ENCODE data around the gene NRCAM. TPM values are rescaled to one million over a fixed set of nuclear protein-coding genes. Genes with fewer than 3 reads are reported as not detected.

Gene NRCAM
- total RNA-seq, 5 donors from 2014 or later (not counting 1 experiment from before 2014, with no cell fraction given): 3.1 to 10.7 (median 5.0) TPM

DNA sequence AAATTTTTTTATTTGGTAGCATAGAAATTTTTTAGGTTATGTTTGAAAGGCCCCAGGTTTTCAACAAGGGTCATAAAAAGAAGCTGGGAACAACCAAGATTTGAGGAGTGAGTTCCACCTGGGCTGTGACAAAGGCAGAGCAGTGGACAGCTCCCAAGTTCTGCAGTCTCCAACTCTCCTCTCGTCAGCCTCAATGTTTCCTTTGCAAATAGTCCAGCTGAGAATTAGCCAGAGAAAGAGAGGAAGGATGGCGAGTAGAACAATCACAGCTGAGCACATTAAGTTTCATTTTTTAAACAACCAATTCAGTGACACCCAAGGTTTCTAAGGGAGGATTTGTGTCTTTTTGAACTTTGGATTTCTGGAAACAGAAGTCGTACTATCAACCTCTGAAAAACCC is 143.2 kb downstream of the NRCAM start:
- H3K36me3 Mint-ChIP-seq: no peaks in the 10 kb centered on the region
- H3K27me3 Mint-ChIP-seq: peaks cover 0 to 5% of the 10 kb centered on the region in 2 donors
- H3K27ac Mint-ChIP-seq: no peak overlapping the region

DNA sequence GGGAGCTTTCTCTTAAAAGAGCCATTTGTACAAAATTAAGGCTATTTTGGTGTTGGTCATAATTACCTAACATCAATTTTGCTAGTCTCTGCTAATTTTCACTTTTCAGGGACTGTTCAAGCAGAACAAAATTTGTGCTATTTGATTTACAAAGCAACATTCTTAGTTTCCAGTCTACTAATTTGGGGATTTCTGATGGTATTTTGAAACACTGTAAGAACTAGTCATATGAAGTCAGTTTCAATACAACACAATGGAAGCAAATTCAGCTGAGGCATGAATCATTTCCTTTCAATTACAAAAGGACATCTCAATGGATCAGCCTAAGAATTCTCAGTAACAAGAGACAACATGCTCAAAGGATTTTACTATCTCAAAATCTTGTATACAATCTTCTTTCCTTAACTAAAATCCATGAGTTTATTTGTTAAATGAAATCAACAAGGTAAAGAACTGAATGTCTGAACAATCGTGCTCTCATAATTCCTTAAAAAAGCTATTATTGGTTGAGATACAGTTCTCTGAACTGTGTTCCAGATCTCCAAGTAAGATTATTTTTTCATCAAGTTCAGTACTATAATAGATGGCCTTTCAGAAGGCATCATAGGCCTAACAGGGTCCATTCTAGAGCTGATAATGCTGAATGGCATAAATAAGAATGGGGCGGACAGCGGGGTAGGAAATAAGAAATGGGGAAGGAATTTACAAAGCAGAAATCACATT is 144.6 kb downstream of the NRCAM start:
- Histone ChIP-seq H3K27ac (ENCODE audit: low read length) (no peak overlapping the region), H3K4me3 (ENCODE audit: control insufficient read depth in 1 of 2, extremely low read depth in 1 of 2, low read length in 1 of 2) (no peak overlapping the region), H3K9me3 (no peaks in the 10 kb centered on the region), H3K4me1 (ENCODE audit: control insufficient read depth in 1 of 2, extremely low read depth in 1 of 2, insufficient read depth in 2 of 2, low read length in 2 of 2) (no peaks in the 10 kb centered on the region), H3K27me3 (replicated peaks in 1 of 2; ENCODE audit: control insufficient read depth in 2 of 2, extremely low read depth in 1 of 2, insufficient read depth in 2 of 2, low read length in 1 of 2) (no peaks in the 10 kb centered on the region), H3K36me3 (ENCODE audit: control insufficient read depth in 2 of 2, extremely low read depth in 1 of 2, insufficient read depth in 1 of 2, low read length in 1 of 2) (no peaks in the 10 kb centered on the region)
- Mint-ChIP-seq H3K4me1 (no peaks in the 10 kb centered on the region), H3K27ac (no peak overlapping the region), H3K9me3 (no peaks in the 10 kb centered on the region), H3K36me3 (no peaks in the 10 kb centered on the region), H3K4me3 (no peak overlapping the region), H3K27me3 (no peaks in the 10 kb centered on the region)
- WGBS (ENCODE audit: insufficient coverage): no CpG with 5 or more reads among the region's 3 CpGs
- ChIA-PET POLR2A (no interaction called here), CTCF (interaction anchor here in 1 of 2 donors (0.6 kb wide), 1 partner anchor 17 kb away, joined by 7 read pairs; no protein-coding TSS in a partner anchor)
- DNase-seq (no peak), ATAC-seq (replicated peaks in 1 of 4) (no peak)

More for the DNA sequence above, 143.2 kb downstream of the NRCAM start:
- H3K9me3 ChIP-seq: no peaks in the 10 kb centered on the region
- WGBS (ENCODE audit: insufficient coverage): no CpG with 5 or more reads among the region's 3 CpGs
- no peaks in the 10 kb centered on the region for H3K27me3 ChIP-seq (replicated peaks in 1 of 2; ENCODE audit: control insufficient read depth in 2 of 2, extremely low read depth in 1 of 2, insufficient read depth in 2 of 2, low read length in 1 of 2)
- Mint-ChIP-seq H3K4me1 (no peaks in the 10 kb centered on the region), H3K9me3 (no peaks in the 10 kb centered on the region), H3K4me3 (no peak overlapping the region)
- DNase-seq (no peak), ATAC-seq (replicated peaks in 1 of 4) (no peak)
- CTCF ChIA-PET: no interaction called here
- H3K27ac ChIP-seq (ENCODE audit: low read length): no peak overlapping the region
- no peaks in the 10 kb centered on the region for H3K36me3 ChIP-seq (ENCODE audit: control insufficient read depth in 2 of 2, extremely low read depth in 1 of 2, insufficient read depth in 1 of 2, low read length in 1 of 2)
- no peaks in the 10 kb centered on the region for H3K4me1 ChIP-seq (ENCODE audit: control insufficient read depth in 1 of 2, extremely low read depth in 1 of 2, insufficient read depth in 2 of 2, low read length in 2 of 2)
- no peak overlapping the region for H3K4me3 ChIP-seq (ENCODE audit: control insufficient read depth in 1 of 2, extremely low read depth in 1 of 2, low read length in 1 of 2)
- POLR2A ChIA-PET: no interaction called here

DNA sequence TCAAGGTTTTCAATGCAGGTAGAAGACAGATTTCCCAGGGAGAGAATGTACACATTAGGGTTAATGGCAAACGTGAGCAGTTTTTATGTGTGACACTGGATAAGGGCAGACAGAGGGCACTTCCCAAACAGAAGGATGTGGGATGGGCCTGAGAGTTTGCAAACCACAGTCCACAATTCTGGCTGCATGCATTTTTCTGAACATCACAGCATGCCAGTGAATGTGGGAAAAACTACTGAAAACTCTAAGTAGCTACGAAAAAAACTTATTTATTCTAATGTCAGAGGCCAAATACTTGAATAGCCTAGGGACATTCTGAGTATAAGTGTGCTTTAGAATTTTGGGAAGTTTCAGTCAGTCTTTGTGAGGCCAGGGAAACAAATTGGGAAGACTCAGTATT is 145.9 kb downstream of the NRCAM start:
- Mint-ChIP-seq H3K36me3 (no peaks in the 10 kb centered on the region), H3K27ac (no peak overlapping the region), H3K27me3 (peaks cover 0 to 2% of the 10 kb centered on the region in 2 donors), H3K4me1 (no peaks in the 10 kb centered on the region), H3K9me3 (no peaks in the 10 kb centered on the region), H3K4me3 (no peak overlapping the region)
- ChIA-PET POLR2A (no interaction called here), CTCF (interaction anchor here in 1 of 2 donors (0.7 kb wide), 1 partner anchor 29 kb away, joined by 3 read pairs; no protein-coding TSS in a partner anchor)
- DNase-seq (no peak), ATAC-seq (replicated peaks in 1 of 4) (no peak)
- Histone ChIP-seq H3K27me3 (replicated peaks in 1 of 2; ENCODE audit: control insufficient read depth in 2 of 2, extremely low read depth in 1 of 2, insufficient read depth in 2 of 2, low read length in 1 of 2) (no peaks in the 10 kb centered on the region), H3K36me3 (ENCODE audit: control insufficient read depth in 2 of 2, extremely low read depth in 1 of 2, insufficient read depth in 1 of 2, low read length in 1 of 2) (no peaks in the 10 kb centered on the region), H3K27ac (ENCODE audit: low read length) (no peak overlapping the region), H3K9me3 (no peaks in the 10 kb centered on the region), H3K4me3 (ENCODE audit: control insufficient read depth in 1 of 2, extremely low read depth in 1 of 2, low read length in 1 of 2) (no peak overlapping the region), H3K4me1 (ENCODE audit: control insufficient read depth in 1 of 2, extremely low read depth in 1 of 2, insufficient read depth in 2 of 2, low read length in 2 of 2) (no peaks in the 10 kb centered on the region)
- WGBS (ENCODE audit: insufficient coverage): no CpG with 5 or more reads among the region's 2 CpGs

- H3K4me3 Mint-ChIP-seq: no peak overlapping the region
- H3K27me3 Mint-ChIP-seq: peaks cover 0 to 3% of the 10 kb centered on the region in 2 donors
- ATAC-seq (replicated peaks in 1 of 4) (no peak), DNase-seq (no peak)
- H3K4me1 Mint-ChIP-seq: no peaks in the 10 kb centered on the region
- 36% methylated on average over 2 of the region's 2 CpGs for WGBS (ENCODE audit: insufficient coverage)
- Histone ChIP-seq H3K27ac (ENCODE audit: low read length) (no peak overlapping the region), H3K36me3 (ENCODE audit: control insufficient read depth in 2 of 2, extremely low read depth in 1 of 2, insufficient read depth in 1 of 2, low read length in 1 of 2) (no peaks in the 10 kb centered on the region), H3K27me3 (replicated peaks in 1 of 2; ENCODE audit: control insufficient read depth in 2 of 2, extremely low read depth in 1 of 2, insufficient read depth in 2 of 2, low read length in 1 of 2) (no peaks in the 10 kb centered on the region), H3K4me1 (ENCODE audit: control insufficient read depth in 1 of 2, extremely low read depth in 1 of 2, insufficient read depth in 2 of 2, low read length in 2 of 2) (no peaks in the 10 kb centered on the region), H3K4me3 (ENCODE audit: control insufficient read depth in 1 of 2, extremely low read depth in 1 of 2, low read length in 1 of 2) (no peak overlapping the region), H3K9me3 (no peaks in the 10 kb centered on the region)
- ChIA-PET POLR2A (no interaction called here), CTCF (no interaction called here)
- H3K27ac Mint-ChIP-seq: no peak overlapping the region
- no peaks in the 10 kb centered on the region for H3K36me3 Mint-ChIP-seq
- H3K9me3 Mint-ChIP-seq: no peaks in the 10 kb centered on the region
Measured at GRCh38 chr7:108308903-108309302, 147.3 kb downstream of the NRCAM start.

DNA sequence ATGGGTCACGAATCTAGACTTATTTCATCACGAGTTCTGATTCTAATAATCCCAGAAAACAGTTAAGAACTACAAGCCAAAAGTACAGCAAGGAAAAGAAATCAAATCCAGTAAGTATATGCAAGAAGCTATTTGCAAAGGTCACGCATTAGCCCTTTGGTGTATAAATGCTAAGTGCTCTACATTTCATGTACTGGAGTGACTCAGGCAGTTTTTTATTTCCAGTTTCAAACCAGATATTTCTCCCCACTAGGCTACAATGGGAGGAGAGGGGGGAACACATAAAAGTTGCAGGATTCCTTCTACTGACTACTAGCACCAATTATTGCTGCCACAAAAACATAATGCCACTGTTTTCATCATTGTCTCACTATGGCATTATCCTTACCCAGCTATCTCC is 148.0 kb downstream of the NRCAM start:
- H3K36me3 ChIP-seq (ENCODE audit: control insufficient read depth in 2 of 2, extremely low read depth in 1 of 2, insufficient read depth in 1 of 2, low read length in 1 of 2): no peaks in the 10 kb centered on the region
- DNase-seq (no peak), ATAC-seq (replicated peaks in 1 of 4) (no peak)
- Mint-ChIP-seq H3K4me1 (no peaks in the 10 kb centered on the region), H3K27ac (no peak overlapping the region), H3K4me3 (no peak overlapping the region), H3K36me3 (no peaks in the 10 kb centered on the region), H3K9me3 (no peaks in the 10 kb centered on the region), H3K27me3 (peaks cover 0 to 3% of the 10 kb centered on the region in 2 donors)
- H3K4me3 ChIP-seq (ENCODE audit: control insufficient read depth in 1 of 2, extremely low read depth in 1 of 2, low read length in 1 of 2): no peak overlapping the region
- ChIA-PET CTCF (interaction anchor here in 1 of 2 donors (0.6 kb wide), 1 partner anchor 317 kb away, joined by 5 read pairs; no protein-coding TSS in a partner anchor), POLR2A (no interaction called here)
- no peaks in the 10 kb centered on the region for H3K27me3 ChIP-seq (replicated peaks in 1 of 2; ENCODE audit: control insufficient read depth in 2 of 2, extremely low read depth in 1 of 2, insufficient read depth in 2 of 2, low read length in 1 of 2)
- H3K4me1 ChIP-seq (ENCODE audit: control insufficient read depth in 1 of 2, extremely low read depth in 1 of 2, insufficient read depth in 2 of 2, low read length in 2 of 2): no peaks in the 10 kb centered on the region
- no peaks in the 10 kb centered on the region for H3K9me3 ChIP-seq
- H3K27ac ChIP-seq (ENCODE audit: low read length): no peak overlapping the region
- no CpG with 5 or more reads among the region's 3 CpGs for WGBS (ENCODE audit: insufficient coverage)

DNA sequence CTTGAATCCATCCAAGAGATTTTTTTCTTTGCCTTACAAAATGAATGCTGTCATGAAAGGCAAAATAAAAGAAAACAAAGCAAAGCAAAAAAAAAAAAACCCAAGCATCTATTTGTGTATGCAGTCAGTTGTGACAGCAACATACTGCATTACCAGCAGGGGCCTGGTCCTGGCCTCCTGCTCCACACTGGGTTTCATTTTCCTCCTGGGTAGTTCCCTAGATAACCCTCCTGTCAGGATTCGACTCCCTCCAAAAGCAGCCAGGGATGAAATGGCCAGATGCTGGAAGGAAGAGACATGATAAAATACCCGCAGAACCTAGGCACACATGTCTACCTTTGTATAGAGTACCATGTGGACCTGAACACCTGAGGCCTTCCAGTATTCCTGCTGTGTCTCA is 148.6 kb downstream of the NRCAM start:
- Histone ChIP-seq H3K27ac (ENCODE audit: low read length) (no peak overlapping the region), H3K9me3 (no peaks in the 10 kb centered on the region), H3K36me3 (ENCODE audit: control insufficient read depth in 2 of 2, extremely low read depth in 1 of 2, insufficient read depth in 1 of 2, low read length in 1 of 2) (no peaks in the 10 kb centered on the region), H3K4me3 (ENCODE audit: control insufficient read depth in 1 of 2, extremely low read depth in 1 of 2, low read length in 1 of 2) (no peak overlapping the region), H3K27me3 (replicated peaks in 1 of 2; ENCODE audit: control insufficient read depth in 2 of 2, extremely low read depth in 1 of 2, insufficient read depth in 2 of 2, low read length in 1 of 2) (no peaks in the 10 kb centered on the region), H3K4me1 (ENCODE audit: control insufficient read depth in 1 of 2, extremely low read depth in 1 of 2, insufficient read depth in 2 of 2, low read length in 2 of 2) (no peaks in the 10 kb centered on the region)
- Mint-ChIP-seq H3K36me3 (no peaks in the 10 kb centered on the region), H3K27ac (no peak overlapping the region), H3K4me3 (no peak overlapping the region), H3K9me3 (no peaks in the 10 kb centered on the region), H3K27me3 (peaks cover 0 to 3% of the 10 kb centered on the region in 2 donors), H3K4me1 (no peaks in the 10 kb centered on the region)
- ATAC-seq (replicated peaks in 1 of 4) (no peak), DNase-seq (no peak)
- no CpG with 5 or more reads among the region's 2 CpGs for WGBS (ENCODE audit: insufficient coverage)
- CTCF ChIA-PET: no interaction called here
- POLR2A ChIA-PET: no interaction called here

Measured in T-cell (primary cell).